H9 (cell line): Measurements from ENCODE around the gene PLXND1. TPM values are rescaled to one million over a fixed set of nuclear protein-coding genes. Genes with fewer than 3 reads are reported as not detected.

Experiments used
- DNase-seq: peaks from one replicate; pipeline ENCODE4 v3.0.0-alpha.2; 2017
- H2AFZ ChIP-seq: one replicate; pipeline ENCODE4 v1.6.1; 2013; ENCODE audit warnings: mild to moderate bottlenecking, low read length, control low read depth, moderate library complexity
- H2AK5ac ChIP-seq: 2 replicates; pipeline ENCODE4 v1.6.1; 2013; ENCODE audit warnings: low read length, control low read depth, mixed read lengths; ENCODE audit not compliant: insufficient read length
- H2BK120ac ChIP-seq: one replicate; pipeline ENCODE4 v1.6.1; 2013; ENCODE audit warnings: low read depth, mild to moderate bottlenecking, low read length, control low read depth, inconsistent platforms; ENCODE audit not compliant: poor library complexity, severe bottlenecking
- H2BK12ac ChIP-seq: 2 replicates; pipeline ENCODE4 v1.6.1; 2013; ENCODE audit warnings: low read length, control low read depth, mixed read lengths, low read depth; ENCODE audit not compliant: insufficient read length
- H2BK15ac ChIP-seq: 2 replicates; pipeline ENCODE4 v1.6.1; 2013; ENCODE audit warnings: low read depth, low read length, control low read depth
- H2BK20ac ChIP-seq: one replicate; pipeline ENCODE4 v1.6.1; 2013; ENCODE audit warnings: low read depth, mild to moderate bottlenecking, low read length, control low read depth, inconsistent platforms; ENCODE audit not compliant: poor library complexity, severe bottlenecking
- H2BK5ac ChIP-seq: 2 replicates; pipeline ENCODE4 v1.6.1; 2013; ENCODE audit warnings: low read length, control low read depth, mixed read lengths; ENCODE audit not compliant: insufficient read length
- H3K14ac ChIP-seq: 2 replicates; pipeline ENCODE4 v1.6.1; 2013; ENCODE audit warnings: low read length, control low read depth; ENCODE audit not compliant: insufficient read depth
- H3K18ac ChIP-seq: 2 replicates; pipeline ENCODE4 v1.6.1; 2013; ENCODE audit warnings: low read depth, mild to moderate bottlenecking, mixed read lengths, low read length, control low read depth; ENCODE audit not compliant: insufficient read length
- H3K23ac ChIP-seq: 2 replicates; pipeline ENCODE4 v1.6.1; 2013; ENCODE audit warnings: low read length, control low read depth, mixed read lengths, low read depth; ENCODE audit not compliant: insufficient read length
- H3K23me2 ChIP-seq: 2 replicates; pipeline ENCODE4 v1.6.1; 2013; ENCODE audit warnings: low read depth, mild to moderate bottlenecking, mixed read lengths, low read length, control low read depth; ENCODE audit not compliant: insufficient read length, poor library complexity, severe bottlenecking
- H3K27ac ChIP-seq: 2 replicates; pipeline ENCODE4 v1.5.1; 2013; ENCODE audit warnings: low read length, control low read depth, mixed read lengths, low read depth; ENCODE audit not compliant: insufficient read length
- H3K27me3 ChIP-seq: 2 replicates; pipeline ENCODE4 v1.6.1; 2013; ENCODE audit warnings: low read length, control low read depth, inconsistent platforms; ENCODE audit not compliant: insufficient read depth
- H3K4ac ChIP-seq: 2 replicates; pipeline ENCODE4 v1.6.1; 2013; ENCODE audit warnings: low read depth, mild to moderate bottlenecking, control low read depth, inconsistent platforms, low read length, moderate library complexity
- H3K4me1 ChIP-seq: 2 replicates; pipeline ENCODE4 v1.6.1; 2013; ENCODE audit warnings: low read length, control low read depth, inconsistent platforms; ENCODE audit not compliant: insufficient read depth
- H3K4me2 ChIP-seq: 2 replicates; pipeline ENCODE4 v1.6.1; 2013; ENCODE audit warnings: low read length, control low read depth, mixed read lengths; ENCODE audit not compliant: insufficient read length, insufficient read depth
- H3K56ac ChIP-seq: 2 replicates; pipeline ENCODE4 v1.6.1; 2013; ENCODE audit warnings: low read depth, mild to moderate bottlenecking, mixed read lengths, low read length, control low read depth; ENCODE audit not compliant: insufficient read length
- H3K79me1 ChIP-seq: 2 replicates; pipeline ENCODE4 v1.6.1; 2013; ENCODE audit warnings: low read depth, mild to moderate bottlenecking, moderate library complexity, low read length, control low read depth, inconsistent platforms; ENCODE audit not compliant: insufficient read depth, poor library complexity, severe bottlenecking
- H3K79me2 ChIP-seq: 2 replicates; pipeline ENCODE4 v1.6.1; 2013; ENCODE audit warnings: low read length, control low read depth, inconsistent platforms; ENCODE audit not compliant: insufficient read depth
- H3K9ac ChIP-seq: 2 replicates; pipeline ENCODE4 v1.6.1; 2013; ENCODE audit warnings: low read length, control low read depth, mixed read lengths; ENCODE audit not compliant: insufficient read length; ENCODE audit errors: extremely low read depth
- H3K9me3 ChIP-seq: one replicate; pipeline ENCODE4 v1.6.1; 2013; ENCODE audit warnings: low read depth, low read length, inconsistent platforms; ENCODE audit not compliant: control insufficient read depth
- H3T11ph ChIP-seq: one replicate; pipeline ENCODE4 v1.6.1; 2013; ENCODE audit warnings: mild to moderate bottlenecking, low read length, control low read depth, inconsistent platforms
- H4K20me1 ChIP-seq: one replicate; pipeline ENCODE4 v1.6.1; 2013; ENCODE audit not compliant: control insufficient read depth, insufficient read length, insufficient read depth
- H4K5ac ChIP-seq: 2 replicates; pipeline ENCODE4 v1.6.1; 2013; ENCODE audit warnings: low read depth, mild to moderate bottlenecking, mixed read lengths, low read length, control low read depth; ENCODE audit not compliant: insufficient read length
- H4K8ac ChIP-seq: replicated peaks from 2 replicates; pipeline ENCODE4 v1.6.1; 2013; ENCODE audit warnings: low read length, control low read depth, mixed read lengths, low read depth; ENCODE audit not compliant: insufficient read length
- H4K91ac ChIP-seq: 2 replicates; pipeline ENCODE4 v1.6.1; 2013; ENCODE audit warnings: low read depth, mild to moderate bottlenecking, moderate library complexity, mixed read lengths, low read length, control low read depth; ENCODE audit not compliant: insufficient read length
- H3K27ac Mint-ChIP-seq, 3 experiments: 2 replicates in 2 of 3; 3 replicates in 1 of 3; pipeline ENCODE4 v1.8.0; 2020 to 2021; ENCODE audit warnings: mixed read lengths in 3 of 3, mild to moderate bottlenecking in 1 of 3, moderate library complexity in 1 of 3
- H3K27me3 Mint-ChIP-seq: 2 replicates; pipeline ENCODE4 v1.8.0; 2021; ENCODE audit warnings: low read depth, mild to moderate bottlenecking, moderate library complexity, mixed read lengths
- H3K36me3 Mint-ChIP-seq, 3 experiments: 2 replicates in 2 of 3; 3 replicates in 1 of 3; pipeline ENCODE4 v1.8.0; 2020 to 2021; ENCODE audit warnings: low read depth in 3 of 3, mixed read lengths in 3 of 3; ENCODE audit not compliant: insufficient read depth in 1 of 3
- H3K4me1 Mint-ChIP-seq, 2 experiments: 2 replicates each; pipeline ENCODE4 v1.8.0; 2020; ENCODE audit warnings: mixed read lengths in 2 of 2
- H3K4me3 Mint-ChIP-seq, 2 experiments: 2 replicates in 1 of 2; 3 replicates in 1 of 2; pipeline ENCODE4 v1.8.0; 2020 to 2021; ENCODE audit warnings: mild to moderate bottlenecking in 2 of 2, mixed read lengths in 2 of 2, moderate library complexity in 1 of 2
- H3K9me3 Mint-ChIP-seq, 2 experiments: 2 replicates in 1 of 2; 3 replicates in 1 of 2; pipeline ENCODE4 v1.8.0; 2020; ENCODE audit warnings: mild to moderate bottlenecking in 2 of 2, mixed read lengths in 2 of 2, moderate library complexity in 1 of 2
- CTCF ChIP-seq: fragments of 200-600 bp; sonication (generic); conservative IDR thresholded peaks from 3 replicates; pipeline ENCODE4 v1.8.0; 2021; ENCODE audit warnings: antibody characterized with exemption, mild to moderate bottlenecking
- WGBS: extraction: QIAGEN DNeasy Blood & Tissue Kit; methylation state at CpG from one replicate; pipeline ENCODE4 v1.1.7; 2013; ENCODE audit warnings: missing lambda C conversion rate, low lambda C conversion rate, mixed read lengths; ENCODE audit not compliant: insufficient read length; ENCODE audit errors: extremely low coverage; 5-methylcytosine and 5-hydroxymethylcytosine counted together
- total RNA-seq: library from RNA; stranded (reverse); gene quantifications from 2 replicates; pipeline ENCODE4 v1.2.1, GENCODE V29; 2021

PLXND1 gene
- total RNA-seq, 1 experiment from 2014 or later, result 50.9 TPM

GRCh38 chr3:129582799-129583198, 23.7 kb downstream of the PLXND1 start:
- Histone ChIP-seq H3K56ac (no peak overlapping the region), H2AFZ (no peak overlapping the region), H3K9ac (no peak overlapping the region), H3K14ac (no peak overlapping the region; the same call in 1 of the 2 replicates), H3K4me2 (no peak overlapping the region), H2AK5ac (no peak overlapping the region), H2BK12ac (no peak overlapping the region), H2BK15ac (no peak overlapping the region), H4K20me1 (no peaks in the 10 kb centered on the region), H3K23me2 (no peaks in the 10 kb centered on the region), H3K9me3 (no peaks in the 10 kb centered on the region), H2BK5ac (no peak overlapping the region), H4K5ac (no peak overlapping the region), H2BK120ac (no peak overlapping the region), H4K8ac (no peak overlapping the region), H3K27me3 (no peaks in the 10 kb centered on the region), H3K4me1 (no peaks in the 10 kb centered on the region), H3K79me2 (no peaks in the 10 kb centered on the region), H2BK20ac (no peak overlapping the region), H3K18ac (no peak overlapping the region), H4K91ac (no peak overlapping the region), H3K27ac (no peak overlapping the region), H3K79me1 (no peaks in the 10 kb centered on the region), H3T11ph (no peak overlapping the region), H3K4ac (no peak overlapping the region), H3K23ac (no peak overlapping the region)
- Mint-ChIP-seq H3K27me3 (no peaks in the 10 kb centered on the region), H3K27ac (no peak overlapping the region), H3K4me3 (no peak overlapping the region), H3K4me1 (no peaks in the 10 kb centered on the region; a peak in 1 of 4 replicates), H3K9me3 (no peaks in the 10 kb centered on the region), H3K36me3 (peaks cover 0 to 7% (median 2%) of the 10 kb centered on the region in 3 experiments; a peak in 4 of 7 replicates)
- DNase-seq, result no peak
- no CpG with 5 or more reads among the region's 5 CpGs for WGBS
- no peak for TF ChIP-seq CTCF
